SU-DHL-6 (cell line): ENCODE data around the gene ZNF423.

ENCODE experiments used
- CTCF ChIP-seq: fragments of 200-600 bp; sonication (generic); IDR thresholded peaks from one replicate; pipeline ENCODE4 v1.5.1; 2017; ENCODE audit warnings: antibody characterized with exemption, mild to moderate bottlenecking, low read length, moderate library complexity; ENCODE audit not compliant: insufficient read depth, poor library complexity, severe bottlenecking
- EZH2phosphoT487 ChIP-seq: fragments of 200-600 bp; sonication (generic), shearing (Covaris generic); conservative IDR thresholded peaks from 2 replicates; pipeline ENCODE4 v1.6.1; 2018; ENCODE audit warnings: mild to moderate bottlenecking, antibody characterized with exemption, low read length, moderate library complexity, mixed read lengths

DNA sequence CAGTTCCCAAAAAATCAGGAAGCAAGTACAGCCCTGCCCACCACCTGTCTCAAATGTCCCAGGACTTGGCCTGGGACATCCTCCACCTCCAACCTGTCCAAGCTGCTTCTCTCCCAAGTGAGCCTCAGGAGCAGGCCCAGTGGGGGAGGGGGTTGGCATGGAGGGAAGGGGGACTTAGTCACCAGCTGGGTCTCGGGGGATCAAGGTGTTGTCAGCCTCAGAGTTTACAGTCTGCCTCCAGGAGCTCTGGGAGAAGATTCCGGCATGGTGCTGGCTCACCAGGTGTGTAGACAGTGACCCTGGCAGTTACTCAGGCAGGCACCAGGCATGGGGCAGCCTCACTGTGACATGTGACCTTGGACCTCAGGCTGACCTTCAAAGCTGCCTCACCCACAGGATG is 19.7 kb downstream of the ZNF423 start:
- no peak for TF ChIP-seq CTCF
- TF ChIP-seq EZH2phosphoT487: no peak
